NB4 (cell line): ENCODE data around the gene LINC01488.

Experiments used
- MYC ChIP-seq: IDR thresholded peaks from 2 replicates; pipeline ENCODE4 v1.6.1; 2011; ENCODE audit warnings: low read depth, low read length
- POLR2A ChIP-seq: IDR thresholded peaks from 2 replicates; pipeline ENCODE4 v1.6.1; 2011; ENCODE audit warnings: mild to moderate bottlenecking; ENCODE audit not compliant: insufficient read length; ENCODE audit errors: extremely low read depth
- TF ChIP-seq, protein P1 (sequence below): IDR thresholded peaks from one replicate; pipeline ENCODE4 v1.5.1; 2012; ENCODE audit warnings: low read depth, low read length
- TF ChIP-seq, protein P2 (sequence below): IDR thresholded peaks from 2 replicates; pipeline ENCODE4 v1.6.1; 2011; ENCODE audit warnings: low read depth, low read length

DNA sequence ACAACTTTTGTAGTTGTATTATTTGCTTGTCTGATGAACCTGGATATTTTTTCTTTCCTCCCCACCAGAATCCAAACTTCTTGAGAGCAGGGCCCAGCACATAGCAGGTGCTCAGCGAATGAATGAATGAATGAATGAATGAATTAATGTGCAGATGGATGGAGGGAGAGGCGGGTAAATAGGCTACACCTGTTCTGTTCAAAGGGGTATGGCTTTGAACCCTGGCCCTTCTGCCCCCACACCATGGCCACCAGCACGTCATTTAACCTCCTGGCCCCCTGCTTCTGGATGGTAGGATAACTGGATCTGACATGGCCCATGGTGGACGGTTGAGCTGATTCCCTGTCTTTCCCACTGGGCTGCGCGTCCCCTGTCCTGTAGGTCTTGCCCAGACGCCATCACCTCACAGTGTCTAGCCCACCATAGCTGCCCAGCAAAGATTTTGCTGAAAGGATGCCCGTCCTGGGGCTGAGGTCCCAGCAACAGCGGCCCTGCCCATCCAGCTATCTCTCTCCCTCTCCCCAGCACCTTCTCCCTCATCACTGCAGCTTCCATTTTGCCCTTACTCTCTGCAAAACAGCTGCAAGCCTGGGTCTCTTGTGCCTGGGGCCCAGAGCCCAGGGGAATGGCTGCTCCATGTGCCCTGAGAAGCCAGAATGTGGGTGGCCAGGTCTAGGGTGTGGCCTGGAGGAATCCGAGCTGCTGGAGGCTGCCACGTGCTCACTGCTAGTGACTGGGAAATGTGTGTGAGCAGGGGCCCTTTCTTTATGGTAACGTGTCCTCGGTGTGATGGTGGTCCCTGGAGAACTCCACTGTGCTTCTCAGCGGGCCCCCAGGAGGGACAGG lies 49.3 kb upstream of the LINC01488 start:
- TF ChIP-seq, protein P1, sequence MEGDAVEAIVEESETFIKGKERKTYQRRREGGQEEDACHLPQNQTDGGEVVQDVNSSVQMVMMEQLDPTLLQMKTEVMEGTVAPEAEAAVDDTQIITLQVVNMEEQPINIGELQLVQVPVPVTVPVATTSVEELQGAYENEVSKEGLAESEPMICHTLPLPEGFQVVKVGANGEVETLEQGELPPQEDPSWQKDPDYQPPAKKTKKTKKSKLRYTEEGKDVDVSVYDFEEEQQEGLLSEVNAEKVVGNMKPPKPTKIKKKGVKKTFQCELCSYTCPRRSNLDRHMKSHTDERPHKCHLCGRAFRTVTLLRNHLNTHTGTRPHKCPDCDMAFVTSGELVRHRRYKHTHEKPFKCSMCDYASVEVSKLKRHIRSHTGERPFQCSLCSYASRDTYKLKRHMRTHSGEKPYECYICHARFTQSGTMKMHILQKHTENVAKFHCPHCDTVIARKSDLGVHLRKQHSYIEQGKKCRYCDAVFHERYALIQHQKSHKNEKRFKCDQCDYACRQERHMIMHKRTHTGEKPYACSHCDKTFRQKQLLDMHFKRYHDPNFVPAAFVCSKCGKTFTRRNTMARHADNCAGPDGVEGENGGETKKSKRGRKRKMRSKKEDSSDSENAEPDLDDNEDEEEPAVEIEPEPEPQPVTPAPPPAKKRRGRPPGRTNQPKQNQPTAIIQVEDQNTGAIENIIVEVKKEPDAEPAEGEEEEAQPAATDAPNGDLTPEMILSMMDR: no peak
- TF ChIP-seq POLR2A (no peak), MYC (no peak)
- TF ChIP-seq, protein P2, sequence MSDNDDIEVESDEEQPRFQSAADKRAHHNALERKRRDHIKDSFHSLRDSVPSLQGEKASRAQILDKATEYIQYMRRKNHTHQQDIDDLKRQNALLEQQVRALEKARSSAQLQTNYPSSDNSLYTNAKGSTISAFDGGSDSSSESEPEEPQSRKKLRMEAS: no peak
